Colonic mucosa (tissue), 4 donors: Measurements from ENCODE around the gene CCDC92B. TPM values are rescaled to one million over a fixed set of nuclear protein-coding genes. Genes with fewer than 3 reads are reported as not detected.

Source experiments
- DNase-seq: peaks from one replicate; pipeline ENCODE4 v3.0.0-alpha.2; 2020
- H3K27ac ChIP-seq: fragments of 200-600 bp; one replicate; pipeline ENCODE4 v1.8.0; 2021
- H3K27me3 ChIP-seq: fragments of 200-600 bp; one replicate; pipeline ENCODE4 v1.8.0; 2021
- H3K36me3 ChIP-seq: fragments of 200-600 bp; one replicate; pipeline ENCODE4 v1.8.0; 2021
- H3K4me1 ChIP-seq: fragments of 200-600 bp; one replicate; pipeline ENCODE4 v1.8.0; 2021; ENCODE audit warnings: mild to moderate bottlenecking
- H3K4me3 ChIP-seq: fragments of 200-600 bp; one replicate; pipeline ENCODE4 v1.8.0; 2021
- H3K9ac ChIP-seq, 2 donors: one replicate each; pipeline ENCODE4 v1.7.0; 2013; ENCODE audit warnings: control low read depth in 2 of 2, low read depth in 2 of 2, low read length in 2 of 2
- H3K9me3 ChIP-seq: fragments of 200-600 bp; one replicate; pipeline ENCODE4 v1.8.0; 2021
- CTCF ChIP-seq: fragments of 200-600 bp; IDR thresholded peaks from one replicate; pipeline ENCODE4 v1.8.0; 2022; ENCODE audit warnings: antibody characterized with exemption, mild to moderate bottlenecking
- intact Hi-C: fragments of 100-400 bp; cut with DNase I; formaldehyde crosslinking; loops from one replicate; pipeline ENCODE4 v1.14.1; 2022
- total RNA-seq, 2 donors: library from RNA; stranded (reverse); fragmentation: NEBNext Ultra II Directional in 1 of 2; extraction: Animal tissue kit (Norgen Biotek cat#: 25700) in 1 of 2; gene quantifications; one replicate each; pipeline ENCODE4 v1.2.1, GENCODE V29; 2021
- donor health status: healthy.
- donor health status: DM: no; HTN: no; CAD: no.
- donor health status: DM: no; HTN: no; CAD: no.

CCDC92B gene
- total RNA-seq, 2 donors from 2014 or later = 0.72 to 1.8 TPM

GRCh38 chr17:2736956-2737355, 12.5 kb downstream of the CCDC92B start:
- Histone ChIP-seq H3K27me3 (no peaks in the 10 kb centered on the region), H3K9me3 (no peaks in the 10 kb centered on the region), H3K4me1 (no peaks in the 10 kb centered on the region), H3K36me3 (no peaks in the 10 kb centered on the region), H3K9ac (no peak overlapping the region), H3K27ac (no peak overlapping the region), H3K4me3 (no peak overlapping the region)
- DNase-seq = no peak
- intact Hi-C loops = no loop called here
- TF ChIP-seq CTCF = no peak

- Histone ChIP-seq H3K4me3 (no peak overlapping the region), H3K4me1 (no peaks in the 10 kb centered on the region), H3K9ac (no peak overlapping the region), H3K27me3 (no peaks in the 10 kb centered on the region), H3K36me3 (no peaks in the 10 kb centered on the region), H3K9me3 (no peaks in the 10 kb centered on the region), H3K27ac (no peak overlapping the region)
- intact Hi-C loops = no loop called here
- DNase-seq = peak; percentile 28
- TF ChIP-seq CTCF = no peak
Observed at GRCh38 chr17:2735896-2736295, 13.6 kb downstream of the CCDC92B start.

GRCh38 chr17:2734939-2735338, 14.5 kb downstream of the CCDC92B start:
- Histone ChIP-seq H3K27ac (no peak overlapping the region), H3K9me3 (no peaks in the 10 kb centered on the region), H3K36me3 (no peaks in the 10 kb centered on the region), H3K9ac (no peak overlapping the region), H3K27me3 (no peaks in the 10 kb centered on the region), H3K4me1 (no peaks in the 10 kb centered on the region), H3K4me3 (no peak overlapping the region)
- intact Hi-C loops = no loop called here
- no peak for DNase-seq
- no peak for TF ChIP-seq CTCF

- intact Hi-C loops = no loop called here
- H3K9me3 ChIP-seq = no peaks in the 10 kb centered on the region
- H3K4me3 ChIP-seq = no peak overlapping the region
- no peaks in the 10 kb centered on the region for H3K27me3 ChIP-seq
- H3K36me3 ChIP-seq = no peaks in the 10 kb centered on the region
- no peak overlapping the region for H3K9ac ChIP-seq
- DNase-seq = no peak
- no peaks in the 10 kb centered on the region for H3K4me1 ChIP-seq
- TF ChIP-seq CTCF = no peak
- no peak overlapping the region for H3K27ac ChIP-seq
Observed at GRCh38 chr17:2731807-2732206, 17.6 kb downstream of the CCDC92B start.

GRCh38 chr17:2730764-2731353, 18.6 kb downstream of the CCDC92B start:
- Histone ChIP-seq H3K27ac (no peak overlapping the region), H3K27me3 (peaks cover 4% of the 10 kb centered on the region), H3K9ac (no peak overlapping the region), H3K36me3 (no peaks in the 10 kb centered on the region), H3K4me3 (no peak overlapping the region), H3K9me3 (no peaks in the 10 kb centered on the region), H3K4me1 (no peaks in the 10 kb centered on the region)
- no peak for TF ChIP-seq CTCF
- DNase-seq = no peak
- intact Hi-C loops = no loop called here
